H1 (cell line): ENCODE measurements around the gene SCFD1. TPM values are rescaled to one million over a fixed set of nuclear protein-coding genes. Genes with fewer than 3 reads are reported as not detected.

ENCODE experiments used
- CTCF ChIA-PET: fragments of 300-600 bp; sonication (Branson Sonifier 250); formaldehyde crosslinking; loops from one replicate; lab custom pipeline; 2021; ENCODE audit not compliant: partially characterized antibody; lab: Charles Lee
- POLR2A ChIA-PET: fragments of 300-600 bp; sonication (Branson Sonifier 250); formaldehyde crosslinking; loops from one replicate; lab custom pipeline; 2021; ENCODE audit warnings: inconsistent platforms; ENCODE audit not compliant: partially characterized antibody; lab: Charles Lee
- DNase-seq, 2 experiments: peaks; one replicate each; pipeline versions ENCODE4 v3.0.0 to v3.0.0-alpha.2; 2010 to 2022; ENCODE audit warnings: low spot score in 2 of 2, low read depth in 1 of 2, mixed read lengths in 1 of 2
- FAIRE-seq: peaks from 2 replicates; lab custom pipeline; 2011; peaks lifted over from hg19 to GRCh38; lab: Jason Lieb, UNC
- H2AFZ ChIP-seq: 2 replicates; pipeline ENCODE4 v1.8.1; 2012; ENCODE audit warnings: low read length, inconsistent platforms
- H2AK5ac ChIP-seq: 2 replicates; pipeline ENCODE4 v1.6.1; 2013; ENCODE audit warnings: low read depth, low read length
- H2BK120ac ChIP-seq: replicated peaks from 2 replicates; pipeline ENCODE3; 2013; ENCODE audit warnings: low read depth, low read length, inconsistent platforms
- H2BK12ac ChIP-seq: 2 replicates; pipeline ENCODE4 v1.6.1; 2013; ENCODE audit warnings: low read depth, low read length
- H2BK15ac ChIP-seq: 2 replicates; pipeline ENCODE4 v1.6.1; 2013; ENCODE audit warnings: low read length
- H2BK20ac ChIP-seq: 2 replicates; pipeline ENCODE4 v1.6.1; 2013; ENCODE audit warnings: low read length
- H2BK5ac ChIP-seq: 2 replicates; pipeline ENCODE4 v1.6.1; 2013; ENCODE audit warnings: low read depth, low read length
- H3K14ac ChIP-seq: 2 replicates; pipeline ENCODE4 v1.6.1; 2013; ENCODE audit warnings: inconsistent platforms; ENCODE audit not compliant: insufficient read length
- H3K18ac ChIP-seq: 2 replicates; pipeline ENCODE4 v1.6.1; 2013; ENCODE audit warnings: low read length; ENCODE audit errors: extremely low read depth
- H3K23ac ChIP-seq: 2 replicates; pipeline ENCODE4 v1.6.1; 2013; ENCODE audit warnings: inconsistent platforms; ENCODE audit not compliant: insufficient read length
- H3K23me2 ChIP-seq: 2 replicates; pipeline ENCODE4 v1.6.1; 2013; ENCODE audit warnings: low read depth, low read length
- H3K27ac ChIP-seq: 2 replicates; pipeline ENCODE4 v1.6.1; 2011; ENCODE audit warnings: low read depth, low read length, inconsistent platforms
- H3K27me3 ChIP-seq, 4 experiments: replicated peaks in 1 of 4; 1 replicate in 1 of 4; 2 replicates in 3 of 4; pipeline versions ENCODE4 v1.6.1 to v1.8.1; 2011 to 2013; ENCODE audit warnings: low read length in 3 of 4, mild to moderate bottlenecking in 3 of 4, inconsistent platforms in 2 of 4, mixed read lengths in 2 of 4, moderate library complexity in 1 of 4; ENCODE audit not compliant: control insufficient read depth in 3 of 4, insufficient read depth in 3 of 4; ENCODE audit errors: extremely low read depth in 1 of 4
- H3K36me3 ChIP-seq, 4 experiments: 2 replicates each; pipeline versions ENCODE4 v1.6.1 to v1.8.1; 2011 to 2013; ENCODE audit warnings: mild to moderate bottlenecking in 4 of 4, low read length in 3 of 4, moderate library complexity in 2 of 4, control low read depth in 1 of 4, inconsistent platforms in 1 of 4; ENCODE audit not compliant: insufficient read depth in 4 of 4, control insufficient read depth in 2 of 4
- H3K4ac ChIP-seq: replicated peaks from 2 replicates; pipeline ENCODE3; 2013; ENCODE audit warnings: low read length, low read depth, mixed read lengths, inconsistent platforms; ENCODE audit not compliant: insufficient read length
- H3K4me1 ChIP-seq, 4 experiments: replicated peaks in 1 of 4; 1 replicate in 1 of 4; 2 replicates in 3 of 4; pipeline versions ENCODE4 v1.6.1 to v1.8.1; 2011 to 2013; ENCODE audit warnings: low read length in 3 of 4, inconsistent platforms in 2 of 4, mixed read lengths in 1 of 4; ENCODE audit not compliant: insufficient read depth in 4 of 4, control insufficient read depth in 3 of 4
- H3K4me2 ChIP-seq, 2 experiments: 2 replicates each; pipeline versions ENCODE4 v1.6.1 to v1.8.1; 2011 to 2013; ENCODE audit warnings: low read depth in 2 of 2, low read length in 2 of 2, control low read depth in 1 of 2, inconsistent platforms in 1 of 2, mild to moderate bottlenecking in 1 of 2; ENCODE audit not compliant: insufficient read depth in 1 of 2
- H3K4me3 ChIP-seq, 4 experiments: fragments of 200-600, 300-600 bp in 1 of 4; sonication (generic), shearing (Covaris generic), sonication (Bioruptor Twin) in 1 of 4; 2 replicates each; pipeline versions ENCODE4 v1.5.1 to v1.8.1; 2011 to 2016; ENCODE audit warnings: low read length in 4 of 4, low read depth in 3 of 4, control low read depth in 2 of 4, inconsistent platforms in 2 of 4, mild to moderate bottlenecking in 2 of 4, mixed read lengths in 1 of 4, moderate library complexity in 1 of 4; ENCODE audit not compliant: insufficient read depth in 2 of 4; ENCODE audit errors: extremely low read depth in 1 of 4
- H3K56ac ChIP-seq: replicated peaks from 2 replicates; pipeline ENCODE3; 2013; ENCODE audit warnings: low read depth, mild to moderate bottlenecking, mixed read lengths, low read length, inconsistent platforms; ENCODE audit not compliant: insufficient read length
- H3K79me1 ChIP-seq: 2 replicates; pipeline ENCODE4 v1.6.1; 2013; ENCODE audit warnings: low read depth, low read length, control low read depth
- H3K79me2 ChIP-seq, 2 experiments: 2 replicates each; pipeline versions ENCODE4 v1.6.1 to v1.8.1; 2012 to 2013; ENCODE audit warnings: low read length in 2 of 2, mild to moderate bottlenecking in 2 of 2, inconsistent platforms in 1 of 2; ENCODE audit not compliant: insufficient read depth in 2 of 2, control insufficient read depth in 1 of 2
- H3K9ac ChIP-seq, 4 experiments: replicated peaks in 1 of 4; 1 replicate in 1 of 4; 2 replicates in 3 of 4; pipeline versions ENCODE4 v1.6.1 to v1.8.1; 2011 to 2013; ENCODE audit warnings: low read depth in 3 of 4, low read length in 3 of 4, control low read depth in 2 of 4, mild to moderate bottlenecking in 2 of 4, moderate library complexity in 2 of 4, inconsistent platforms in 1 of 4; ENCODE audit errors: extremely low read depth in 1 of 4
- H3K9me3 ChIP-seq, 2 experiments: 2 replicates each; pipeline versions ENCODE4 v1.6.1 to v1.8.1; 2012 to 2013; ENCODE audit warnings: mild to moderate bottlenecking in 2 of 2, moderate library complexity in 2 of 2, control low read depth in 1 of 2, inconsistent platforms in 1 of 2, low read depth in 1 of 2, low read length in 1 of 2, mixed read lengths in 1 of 2; ENCODE audit not compliant: insufficient read depth in 2 of 2
- H4K20me1 ChIP-seq, 2 experiments: replicated peaks in 1 of 2; 2 replicates each; pipeline versions ENCODE3 to v1.8.1; 2011 to 2013; ENCODE audit warnings: inconsistent platforms in 2 of 2, low read length in 2 of 2, mild to moderate bottlenecking in 1 of 2; ENCODE audit not compliant: insufficient read depth in 2 of 2, control insufficient read depth in 1 of 2
- H4K5ac ChIP-seq: 2 replicates; pipeline ENCODE4 v1.6.1; 2013; ENCODE audit warnings: low read length, low read depth, mixed read lengths, inconsistent platforms; ENCODE audit not compliant: insufficient read length
- H4K8ac ChIP-seq: 2 replicates; pipeline ENCODE4 v1.8.0; 2013; ENCODE audit warnings: mild to moderate bottlenecking, moderate library complexity, low read length, inconsistent platforms; ENCODE audit not compliant: insufficient read depth; ENCODE audit errors: extremely low read depth
- H4K91ac ChIP-seq: replicated peaks from 2 replicates; pipeline ENCODE3; 2013; ENCODE audit warnings: low read length, mixed read lengths, inconsistent platforms; ENCODE audit not compliant: insufficient read length
- POLR2AphosphoS5 ChIP-seq: IDR thresholded peaks from 2 replicates; pipeline ENCODE4 v1.6.1; 2011; ENCODE audit warnings: low read depth, low read length
- TAF1 ChIP-seq: IDR thresholded peaks from 2 replicates; pipeline ENCODE4 v1.6.1; 2011; ENCODE audit warnings: mild to moderate bottlenecking, low read depth, low read length
- TEAD4 ChIP-seq: IDR thresholded peaks from 2 replicates; pipeline ENCODE4 v1.6.1; 2012; ENCODE audit warnings: low read depth, low read length, inconsistent platforms, mixed read lengths
- WGBS, 2 experiments: shearing (Covaris generic) in 1 of 2; methylation state at CpG; one replicate each; pipeline versions ENCODE4 v1.1.6 to v1.1.7; 2013 to 2015; ENCODE audit warnings: low lambda C conversion rate in 2 of 2, mixed read lengths in 2 of 2, inconsistent platforms in 1 of 2, low coverage in 1 of 2, missing lambda C conversion rate in 1 of 2; ENCODE audit not compliant: insufficient replicate concordance in 2 of 2, insufficient coverage in 1 of 2, insufficient read length in 1 of 2; ENCODE audit errors: extremely low coverage in 1 of 2, missing lambda C conversion rate in 1 of 2; 5-methylcytosine and 5-hydroxymethylcytosine counted together
- polyA plus RNA-seq, 7 experiments: library from polyadenylated mRNA; depleted of rRNA in 3 of 7; stranded (reverse) in 5 of 7; unstranded in 2 of 7; fragments of >200 nt in 5 of 7; fragments of 200-250 nt in 2 of 7; gene quantifications; 1 replicate in 5 of 7; 2 replicates in 1 of 7; 4 replicates in 1 of 7; pipeline versions ENCODE4 v1.2.1 to v1.2.3, GENCODE V29; 2011 to 2013; ENCODE audit warnings: missing spikeins in 2 of 7, mixed read lengths in 2 of 7
- total RNA-seq: library from RNA; stranded (reverse); fragmentation: NEBNext Ultra II Directional; extraction: Animal tissue kit (Norgen Biotek cat#: 25700); gene quantifications from 2 replicates; pipeline ENCODE4 v1.2.1, GENCODE V29; 2021

The SCFD1 gene
- total and polyA plus RNA-seq, 2 of the 8 experiments (the other 6 are each of a cell fraction or from before 2014, with no cell fraction given) = 32.8 to 64.5 TPM

DNA sequence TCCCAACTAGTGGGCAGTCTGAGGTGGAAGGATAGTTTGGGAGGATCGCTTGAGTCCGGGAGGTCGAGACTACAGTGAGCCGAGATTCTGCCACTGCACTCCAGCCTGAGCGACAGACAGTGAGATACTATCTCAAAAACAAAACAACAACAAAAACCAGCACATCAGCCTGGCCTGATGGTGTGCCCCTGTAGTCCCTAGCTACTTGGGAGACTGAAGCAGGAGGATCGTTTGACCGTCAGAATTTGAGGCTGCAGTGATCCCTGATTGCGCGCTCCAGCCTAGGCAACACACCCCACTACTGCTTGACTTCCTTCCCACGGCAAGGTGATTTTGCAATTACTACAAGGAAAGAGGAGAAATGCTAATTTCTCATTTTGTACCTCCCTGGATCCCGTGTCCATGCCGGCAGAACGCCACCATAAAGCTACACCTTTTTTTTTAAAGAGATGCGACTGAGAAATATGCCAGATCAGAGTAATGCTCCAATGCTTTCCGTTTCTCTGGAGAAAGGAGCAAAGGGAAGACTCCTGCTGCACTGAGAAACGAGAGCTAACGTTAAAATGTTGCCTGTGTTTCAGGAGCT, 672 bp upstream of the SCFD1 start:
- Histone ChIP-seq H4K91ac (no peak overlapping the region), H3K27me3 (no peaks in the 10 kb centered on the region), H2BK15ac (no peak overlapping the region), H3K27ac (peak overlapping the region; percentile 72), H3K9me3 (no peaks in the 10 kb centered on the region), H2AFZ (peak overlapping the region; percentile 46; the same call in 1 of the 2 replicates), H3K4me2 (peak overlapping the region; percentile 86 to 94), H3K9ac (peak overlapping the region; percentile 66 to 95 (median 80)), H3K79me1 (peaks cover 3% of the 10 kb centered on the region; the same call in 1 of the 2 replicates), H2AK5ac (no peak overlapping the region), H2BK5ac (peak overlapping the region; percentile 82), H3K23me2 (peaks cover 8% of the 10 kb centered on the region; the same call in 1 of the 2 replicates), H3K79me2 (peaks cover 9 to 41% of the 10 kb centered on the region in 2 experiments), H2BK120ac (no peak overlapping the region), H3K36me3 (peaks cover 0 to 8% (median under 1%) of the 10 kb centered on the region in 4 experiments; a peak in 5 of 8 replicates), H3K4ac (no peak overlapping the region), H3K23ac (no peak overlapping the region), H4K20me1 (peaks cover 0 to 3% of the 10 kb centered on the region in 2 experiments), H3K14ac (no peak overlapping the region), H2BK20ac (no peak overlapping the region), H4K5ac (no peak overlapping the region), H2BK12ac (peak overlapping the region; percentile 32; the same call in 1 of the 2 replicates), H3K18ac (peak overlapping the region; percentile 60), H3K4me3 (peak overlapping the region; percentile 68 to 96 (median 93)), H3K4me1 (peaks cover 0 to 5% (median 0%) of the 10 kb centered on the region in 4 experiments; a peak in 1 of 7 replicates), H4K8ac (no peak overlapping the region), H3K56ac (no peak overlapping the region)
- DNase-seq (peak in 1 of 2 experiments; percentile 54), FAIRE-seq (no peak)
- ChIA-PET POLR2A (interaction anchor here (0.6 to 2.0 kb wide), 17 partner anchors 9 to 1239 kb away, joined by 3 to 9 read pairs (median 4); partner anchors contain the start of genes G2E3 and STRN3), CTCF (interaction anchor here (0.8 to 1.2 kb wide), 4 partner anchors 10 to 47 kb away, joined by 3 to 4 read pairs (median 3); no protein-coding TSS in a partner anchor)
- 33% methylated on average over 17 of the region's 17 CpGs; no CpG with 5 or more reads in 1 of the 2 experiments for WGBS, 2 experiments
- TF ChIP-seq TEAD4 (no peak), POLR2AphosphoS5 (peak; percentile 76), TAF1 (0 out of 2 replicates have a peak, but pooled peaks have one; percentile 36)
